SK-N-SH treated with all-trans-retinoic acid at 6 μM for 48 hours (cell line): ENCODE measurements around the gene TSSC4.

Source experiments
- ATAC-seq: fragments of 200-7000 bp; cut with Tn5 transposase; 3 replicates; pipeline ENCODE4 v1.9.1; 2020; ENCODE audit warnings: mild to moderate bottlenecking, moderate library complexity
- BACH2 ChIP-seq: fragments of 250-450 bp; sonication (Bioruptor Pico); IDR thresholded peaks from 2 replicates; pipeline ENCODE4 v1.9.0; 2021; ENCODE audit warnings: mild to moderate bottlenecking, borderline replicate concordance
- CSDC2 ChIP-seq: fragments of 250-450 bp; sonication (Bioruptor Pico); IDR thresholded peaks from 2 replicates; pipeline ENCODE4 v1.5.0; 2020; ENCODE audit warnings: mild to moderate bottlenecking, moderate library complexity
- ESRRG ChIP-seq: fragments of 250-450 bp; sonication (Bioruptor Pico); IDR thresholded peaks from 2 replicates; pipeline ENCODE4 v1.6.1; 2021; ENCODE audit warnings: mild to moderate bottlenecking
- GLIS3 ChIP-seq: fragments of 250-450 bp; sonication (Bioruptor Pico); IDR thresholded peaks from 2 replicates; pipeline ENCODE4 v1.5.0; 2020; ENCODE audit warnings: mild to moderate bottlenecking, moderate library complexity
- ISL1 ChIP-seq: fragments of 250-450 bp; sonication (Bioruptor Pico); IDR thresholded peaks from 2 replicates; pipeline ENCODE4 v2.1.2; 2022; ENCODE audit warnings: mild to moderate bottlenecking, moderate library complexity
- OSR1 ChIP-seq: fragments of 250-450 bp; sonication (Bioruptor Pico); IDR thresholded peaks from 2 replicates; pipeline ENCODE4 v1.8.0; 2022; ENCODE audit warnings: moderate library complexity, mild to moderate bottlenecking, inconsistent platforms
- PPARA ChIP-seq: fragments of 250-450 bp; sonication (Bioruptor Pico); IDR thresholded peaks from 2 replicates; pipeline ENCODE4 v1.5.0; 2020; ENCODE audit warnings: mild to moderate bottlenecking, borderline replicate concordance
- RARB ChIP-seq: fragments of 250-450 bp; sonication (Bioruptor Pico); IDR thresholded peaks from 2 replicates; pipeline ENCODE4 v1.8.0; 2021; ENCODE audit warnings: mild to moderate bottlenecking, moderate library complexity
- TOX ChIP-seq: fragments of 250-450 bp; sonication (Bioruptor Pico); IDR thresholded peaks from 2 replicates; pipeline ENCODE4 v1.8.0; 2021; ENCODE audit warnings: mild to moderate bottlenecking, moderate library complexity, borderline replicate concordance
- ZC3H10 ChIP-seq: fragments of 250-450 bp; sonication (Bioruptor Pico); IDR thresholded peaks from 2 replicates; pipeline ENCODE4 v1.5.1; 2021; ENCODE audit warnings: mild to moderate bottlenecking, moderate library complexity
- ZFP3 ChIP-seq: fragments of 250-450 bp; sonication (Bioruptor Pico); IDR thresholded peaks from 2 replicates; pipeline ENCODE4 v1.5.0; 2020; ENCODE audit warnings: mild to moderate bottlenecking, moderate library complexity
- ZFP30 ChIP-seq: fragments of 450-650 bp; formaldehyde crosslinking; IDR thresholded peaks from 2 replicates; pipeline ENCODE4 v1.5.0; 2022; ENCODE audit warnings: mild to moderate bottlenecking, moderate library complexity
- ZNF565 ChIP-seq: fragments of 450-650 bp; formaldehyde crosslinking; conservative IDR thresholded peaks from 2 replicates; pipeline ENCODE4 v1.5.0; 2020; ENCODE audit warnings: low read depth, mild to moderate bottlenecking, moderate library complexity
- TF ChIP-seq, protein P1 (sequence below): fragments of 250-450 bp; sonication (Bioruptor Pico); IDR thresholded peaks from 2 replicates; pipeline ENCODE4 v1.5.1; 2020; ENCODE audit warnings: low read depth, mild to moderate bottlenecking, moderate library complexity
- TF ChIP-seq, protein P2 (sequence below): fragments of 250-450 bp; sonication (Bioruptor Pico); IDR thresholded peaks from 2 replicates; pipeline ENCODE4 v1.5.1; 2021; ENCODE audit warnings: mild to moderate bottlenecking, moderate library complexity
- TF ChIP-seq, protein P3 (sequence below): fragments of 250-450 bp; sonication (Bioruptor Pico); IDR thresholded peaks from 2 replicates; pipeline ENCODE4 v1.8.0; 2021; ENCODE audit warnings: low read depth, mild to moderate bottlenecking, moderate library complexity, borderline replicate concordance
- TF ChIP-seq, protein P4 (sequence below): fragments of 250-450 bp; sonication (Bioruptor Pico); IDR thresholded peaks from 2 replicates; pipeline ENCODE4 v1.5.0; 2020; ENCODE audit warnings: mild to moderate bottlenecking, moderate library complexity
- TF ChIP-seq, protein P5 (sequence below): fragments of 250-450 bp; sonication (Bioruptor Pico); IDR thresholded peaks from 2 replicates; pipeline ENCODE4 v1.8.0; 2020; ENCODE audit warnings: mild to moderate bottlenecking, moderate library complexity, borderline replicate concordance

Gene TSSC4

DNA sequence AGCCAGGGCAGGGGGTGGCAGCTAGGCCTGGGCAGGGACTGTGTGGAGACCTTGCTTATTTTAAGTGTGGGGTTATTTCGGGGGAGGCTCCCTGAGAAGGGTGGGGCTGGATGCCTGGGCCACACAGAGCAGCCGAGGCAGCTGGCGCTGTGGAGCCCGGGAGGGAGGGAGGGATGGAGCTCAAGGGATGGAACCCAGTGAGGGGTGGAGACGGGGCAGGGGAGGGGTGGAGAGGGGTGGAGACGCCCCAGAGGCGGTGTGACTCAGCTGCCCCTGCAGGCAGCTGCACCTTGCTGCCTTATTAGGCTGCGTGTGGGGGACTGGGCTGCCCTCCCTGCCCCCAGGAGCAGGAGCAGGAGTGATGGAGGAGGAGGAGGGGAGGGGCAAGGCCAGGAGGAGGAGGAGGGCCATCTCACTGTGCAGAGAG lies 9.8 kb upstream of the TSSC4 start (continued):
- TF ChIP-seq TOX (no peak), OSR1 (CRISPR knock-in tag) (no peak), RARB (CRISPR knock-in tag) (no peak), ISL1 (CRISPR knock-in tag) (no peak), BACH2 (CRISPR knock-in tag) (no peak), ZFP3 (CRISPR knock-in tag) (no peak)
- TF ChIP-seq, protein P1, sequence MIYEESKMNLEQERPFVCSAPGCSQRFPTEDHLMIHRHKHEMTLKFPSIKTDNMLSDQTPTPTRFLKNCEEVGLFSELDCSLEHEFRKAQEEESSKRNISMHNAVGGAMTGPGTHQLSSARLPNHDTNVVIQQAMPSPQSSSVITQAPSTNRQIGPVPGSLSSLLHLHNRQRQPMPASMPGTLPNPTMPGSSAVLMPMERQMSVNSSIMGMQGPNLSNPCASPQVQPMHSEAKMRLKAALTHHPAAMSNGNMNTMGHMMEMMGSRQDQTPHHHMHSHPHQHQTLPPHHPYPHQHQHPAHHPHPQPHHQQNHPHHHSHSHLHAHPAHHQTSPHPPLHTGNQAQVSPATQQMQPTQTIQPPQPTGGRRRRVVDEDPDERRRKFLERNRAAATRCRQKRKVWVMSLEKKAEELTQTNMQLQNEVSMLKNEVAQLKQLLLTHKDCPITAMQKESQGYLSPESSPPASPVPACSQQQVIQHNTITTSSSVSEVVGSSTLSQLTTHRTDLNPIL (CRISPR knock-in tag), result no peak

DNA sequence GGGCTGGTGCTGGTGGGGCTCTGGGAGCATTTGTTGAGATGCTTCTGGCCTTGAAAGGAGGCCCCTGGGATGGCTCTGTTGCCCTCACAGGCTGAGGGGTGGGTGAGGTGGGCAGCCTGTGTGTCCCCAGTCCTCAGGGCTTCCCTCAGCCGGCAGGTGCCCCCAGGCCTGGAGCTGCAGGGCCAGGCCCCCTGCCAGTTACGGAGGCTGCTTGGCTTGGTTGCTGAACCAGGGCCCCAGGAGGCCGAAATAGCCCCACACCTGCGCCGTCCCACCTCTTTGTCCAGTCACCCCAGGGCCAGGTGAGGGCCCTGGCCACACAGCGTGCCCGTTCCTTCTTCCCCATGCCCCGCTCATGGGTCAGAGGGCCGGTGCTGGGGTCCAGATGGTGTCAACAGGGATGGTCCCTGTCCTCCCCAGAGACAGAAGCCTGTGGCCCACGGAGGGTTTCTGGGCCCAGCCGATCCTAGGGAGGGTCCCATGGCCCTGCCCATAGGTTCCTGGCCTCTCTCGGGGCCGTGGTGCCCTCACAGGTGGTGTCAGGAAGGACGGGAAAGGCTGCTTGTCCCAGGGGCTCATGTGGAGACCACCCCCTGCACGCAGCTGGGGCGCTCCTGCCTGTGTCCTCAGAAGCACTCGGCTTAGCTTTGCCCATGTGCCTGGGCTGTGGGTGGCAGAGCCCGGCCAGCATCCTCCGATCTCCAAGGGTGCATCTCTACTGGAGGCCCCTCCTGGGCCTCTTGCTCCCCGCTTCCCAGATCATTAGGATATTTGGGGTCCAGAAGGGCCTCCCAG lies 9.2 kb upstream of the TSSC4 start:
- ATAC-seq, result no peak

DNA sequence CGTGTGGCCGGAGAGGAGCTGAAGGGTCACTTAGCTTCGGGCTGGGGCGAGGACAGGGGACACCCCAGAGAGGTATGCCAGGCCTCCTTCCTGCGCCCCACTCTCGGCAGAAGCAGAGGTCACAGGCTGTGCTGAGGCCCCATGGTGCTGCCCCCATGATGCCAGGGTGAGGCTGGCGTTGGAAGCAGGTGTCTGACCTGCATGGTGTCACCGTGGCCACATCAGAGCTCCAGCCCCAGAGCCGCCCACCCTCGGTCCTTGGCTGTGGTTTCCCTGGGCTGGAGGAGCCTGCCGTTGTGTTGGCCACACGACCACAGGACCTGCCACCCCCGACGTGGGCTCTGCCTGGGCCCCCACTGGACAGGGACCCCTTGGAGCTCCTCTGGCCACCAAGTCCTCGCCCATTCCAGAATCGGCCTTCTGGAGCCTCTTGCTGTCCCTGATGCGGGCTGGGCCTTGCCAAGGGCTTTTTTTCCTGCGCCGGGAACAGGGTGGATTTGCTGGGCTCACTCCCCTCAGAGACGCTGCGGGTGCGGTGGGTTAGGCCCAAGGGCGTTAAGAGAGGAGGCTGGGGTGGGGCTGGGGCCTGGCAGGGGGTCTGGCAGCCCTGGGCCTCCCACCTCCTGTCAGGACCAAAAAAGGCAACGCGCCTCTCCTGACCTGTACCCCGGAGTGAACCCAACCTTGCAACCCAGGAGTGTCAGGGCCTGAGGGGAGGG lies 8.2 kb upstream of the TSSC4 start:
- no peak for TF ChIP-seq CSDC2 (CRISPR knock-in tag)
- no peak for TF ChIP-seq ZFP30
- TF ChIP-seq, protein P2, sequence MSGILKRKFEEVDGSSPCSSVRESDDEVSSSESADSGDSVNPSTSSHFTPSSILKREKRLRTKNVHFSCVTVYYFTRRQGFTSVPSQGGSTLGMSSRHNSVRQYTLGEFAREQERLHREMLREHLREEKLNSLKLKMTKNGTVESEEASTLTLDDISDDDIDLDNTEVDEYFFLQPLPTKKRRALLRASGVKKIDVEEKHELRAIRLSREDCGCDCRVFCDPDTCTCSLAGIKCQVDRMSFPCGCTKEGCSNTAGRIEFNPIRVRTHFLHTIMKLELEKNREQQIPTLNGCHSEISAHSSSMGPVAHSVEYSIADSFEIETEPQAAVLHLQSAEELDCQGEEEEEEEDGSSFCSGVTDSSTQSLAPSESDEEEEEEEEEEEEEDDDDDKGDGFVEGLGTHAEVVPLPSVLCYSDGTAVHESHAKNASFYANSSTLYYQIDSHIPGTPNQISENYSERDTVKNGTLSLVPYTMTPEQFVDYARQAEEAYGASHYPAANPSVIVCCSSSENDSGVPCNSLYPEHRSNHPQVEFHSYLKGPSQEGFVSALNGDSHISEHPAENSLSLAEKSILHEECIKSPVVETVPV, result no peak
- no peak for TF ChIP-seq ESRRG
- TF ChIP-seq, protein P3, sequence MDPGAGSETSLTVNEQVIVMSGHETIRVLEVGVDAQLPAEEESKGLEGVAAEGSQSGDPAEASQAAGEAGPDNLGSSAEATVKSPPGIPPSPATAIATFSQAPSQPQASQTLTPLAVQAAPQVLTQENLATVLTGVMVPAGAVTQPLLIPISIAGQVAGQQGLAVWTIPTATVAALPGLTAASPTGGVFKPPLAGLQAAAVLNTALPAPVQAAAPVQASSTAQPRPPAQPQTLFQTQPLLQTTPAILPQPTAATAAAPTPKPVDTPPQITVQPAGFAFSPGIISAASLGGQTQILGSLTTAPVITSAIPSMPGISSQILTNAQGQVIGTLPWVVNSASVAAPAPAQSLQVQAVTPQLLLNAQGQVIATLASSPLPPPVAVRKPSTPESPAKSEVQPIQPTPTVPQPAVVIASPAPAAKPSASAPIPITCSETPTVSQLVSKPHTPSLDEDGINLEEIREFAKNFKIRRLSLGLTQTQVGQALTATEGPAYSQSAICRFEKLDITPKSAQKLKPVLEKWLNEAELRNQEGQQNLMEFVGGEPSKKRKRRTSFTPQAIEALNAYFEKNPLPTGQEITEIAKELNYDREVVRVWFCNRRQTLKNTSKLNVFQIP, result no peak
- TF ChIP-seq, protein P4, sequence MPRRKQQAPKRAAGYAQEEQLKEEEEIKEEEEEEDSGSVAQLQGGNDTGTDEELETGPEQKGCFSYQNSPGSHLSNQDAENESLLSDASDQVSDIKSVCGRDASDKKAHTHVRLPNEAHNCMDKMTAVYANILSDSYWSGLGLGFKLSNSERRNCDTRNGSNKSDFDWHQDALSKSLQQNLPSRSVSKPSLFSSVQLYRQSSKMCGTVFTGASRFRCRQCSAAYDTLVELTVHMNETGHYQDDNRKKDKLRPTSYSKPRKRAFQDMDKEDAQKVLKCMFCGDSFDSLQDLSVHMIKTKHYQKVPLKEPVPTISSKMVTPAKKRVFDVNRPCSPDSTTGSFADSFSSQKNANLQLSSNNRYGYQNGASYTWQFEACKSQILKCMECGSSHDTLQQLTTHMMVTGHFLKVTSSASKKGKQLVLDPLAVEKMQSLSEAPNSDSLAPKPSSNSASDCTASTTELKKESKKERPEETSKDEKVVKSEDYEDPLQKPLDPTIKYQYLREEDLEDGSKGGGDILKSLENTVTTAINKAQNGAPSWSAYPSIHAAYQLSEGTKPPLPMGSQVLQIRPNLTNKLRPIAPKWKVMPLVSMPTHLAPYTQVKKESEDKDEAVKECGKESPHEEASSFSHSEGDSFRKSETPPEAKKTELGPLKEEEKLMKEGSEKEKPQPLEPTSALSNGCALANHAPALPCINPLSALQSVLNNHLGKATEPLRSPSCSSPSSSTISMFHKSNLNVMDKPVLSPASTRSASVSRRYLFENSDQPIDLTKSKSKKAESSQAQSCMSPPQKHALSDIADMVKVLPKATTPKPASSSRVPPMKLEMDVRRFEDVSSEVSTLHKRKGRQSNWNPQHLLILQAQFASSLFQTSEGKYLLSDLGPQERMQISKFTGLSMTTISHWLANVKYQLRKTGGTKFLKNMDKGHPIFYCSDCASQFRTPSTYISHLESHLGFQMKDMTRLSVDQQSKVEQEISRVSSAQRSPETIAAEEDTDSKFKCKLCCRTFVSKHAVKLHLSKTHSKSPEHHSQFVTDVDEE (CRISPR knock-in tag), result no peak
- TF ChIP-seq ZNF565 (CRISPR knock-in tag), result no peak
- TF ChIP-seq, protein P5, sequence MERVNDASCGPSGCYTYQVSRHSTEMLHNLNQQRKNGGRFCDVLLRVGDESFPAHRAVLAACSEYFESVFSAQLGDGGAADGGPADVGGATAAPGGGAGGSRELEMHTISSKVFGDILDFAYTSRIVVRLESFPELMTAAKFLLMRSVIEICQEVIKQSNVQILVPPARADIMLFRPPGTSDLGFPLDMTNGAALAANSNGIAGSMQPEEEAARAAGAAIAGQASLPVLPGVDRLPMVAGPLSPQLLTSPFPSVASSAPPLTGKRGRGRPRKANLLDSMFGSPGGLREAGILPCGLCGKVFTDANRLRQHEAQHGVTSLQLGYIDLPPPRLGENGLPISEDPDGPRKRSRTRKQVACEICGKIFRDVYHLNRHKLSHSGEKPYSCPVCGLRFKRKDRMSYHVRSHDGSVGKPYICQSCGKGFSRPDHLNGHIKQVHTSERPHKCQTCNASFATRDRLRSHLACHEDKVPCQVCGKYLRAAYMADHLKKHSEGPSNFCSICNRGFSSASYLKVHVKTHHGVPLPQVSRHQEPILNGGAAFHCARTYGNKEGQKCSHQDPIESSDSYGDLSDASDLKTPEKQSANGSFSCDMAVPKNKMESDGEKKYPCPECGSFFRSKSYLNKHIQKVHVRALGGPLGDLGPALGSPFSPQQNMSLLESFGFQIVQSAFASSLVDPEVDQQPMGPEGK (CRISPR knock-in tag), result no peak
- ATAC-seq, result no peak

More for the DNA sequence above, 9.2 kb upstream of the TSSC4 start:
- TF ChIP-seq RARB (CRISPR knock-in tag) (no peak), CSDC2 (CRISPR knock-in tag) (no peak), ZNF565 (CRISPR knock-in tag) (no peak), BACH2 (CRISPR knock-in tag) (no peak), PPARA (CRISPR knock-in tag) (no peak), OSR1 (CRISPR knock-in tag) (no peak), ZFP30 (no peak), ISL1 (CRISPR knock-in tag) (no peak), ZFP3 (CRISPR knock-in tag) (no peak), GLIS3 (CRISPR knock-in tag) (no peak), ZC3H10 (no peak)
- TF ChIP-seq, protein P2, result no peak
- TF ChIP-seq, protein P1 (CRISPR knock-in tag), result no peak
- TF ChIP-seq, protein P3, result no peak
